Activated T-helper 1 cell treated with anti-CD3 and anti-CD28 coated beads, Interleukin-12 subunit alpha, Interleukin-12 subunit beta, Interleukin-2, Interleukin-4 antibody, amounts not matched to agents 30 ng/mL and 10 ng/mL and 1 ng/mL, durations not matched to agents 14 hours and 24 hours and 36 hours (primary cell): ENCODE results near the gene LMF1. TPM values are rescaled to one million over a fixed set of nuclear protein-coding genes. Genes with fewer than 3 reads are reported as not detected.

Source experiments
- DNase-seq: peaks from one replicate; pipeline ENCODE4 v3.0.0; 2021; ENCODE audit warnings: low spot score
- H3K27ac Mint-ChIP-seq: one replicate; pipeline ENCODE4 v1.8.0; 2021; ENCODE audit warnings: mild to moderate bottlenecking, mixed read lengths
- H3K27me3 Mint-ChIP-seq: one replicate; pipeline ENCODE4 v1.8.0; 2022; ENCODE audit warnings: mild to moderate bottlenecking, moderate library complexity, mixed read lengths; ENCODE audit not compliant: insufficient read depth
- H3K36me3 Mint-ChIP-seq: one replicate; pipeline ENCODE4 v1.8.0; 2021; ENCODE audit warnings: low read depth, mixed read lengths
- H3K4me1 Mint-ChIP-seq: one replicate; pipeline ENCODE4 v1.8.0; 2021; ENCODE audit warnings: low read depth, mixed read lengths
- H3K4me3 Mint-ChIP-seq: one replicate; pipeline ENCODE4 v1.8.0; 2021; ENCODE audit warnings: mild to moderate bottlenecking, moderate library complexity, mixed read lengths
- H3K9me3 Mint-ChIP-seq: one replicate; pipeline ENCODE4 v1.8.0; 2021; ENCODE audit warnings: mixed read lengths
- intact Hi-C: fragments of 100-400 bp; cut with micrococcal nuclease; formaldehyde crosslinking; loops from one replicate; pipeline ENCODE4 v1.15.1; 2024
- total RNA-seq: library from RNA; stranded (reverse); gene quantifications from 2 replicates; pipeline ENCODE4 v1.2.3, GENCODE V29; 2022

LMF1 gene
- total RNA-seq, 1 donor from 2014 or later, result 10.4 TPM

GRCh38 chr16:998211-998610, 27.4 kb upstream of the LMF1 start:
- no peaks in the 10 kb centered on the region for H3K36me3 Mint-ChIP-seq
- H3K4me3 Mint-ChIP-seq, result no peak overlapping the region
- intact Hi-C loops, result no loop called here
- H3K4me1 Mint-ChIP-seq, result peaks cover 31% of the 10 kb centered on the region
- no peak overlapping the region for H3K27ac Mint-ChIP-seq
- peaks cover 23% of the 10 kb centered on the region for H3K27me3 Mint-ChIP-seq
- no peaks in the 10 kb centered on the region for H3K9me3 Mint-ChIP-seq
- DNase-seq, result no peak

GRCh38 chr16:997440-998051, 26.8 kb upstream of the LMF1 start:
- no peaks in the 10 kb centered on the region for H3K36me3 Mint-ChIP-seq
- peaks cover 31% of the 10 kb centered on the region for H3K4me1 Mint-ChIP-seq
- no peaks in the 10 kb centered on the region for H3K9me3 Mint-ChIP-seq
- intact Hi-C loops, result no loop called here
- peak overlapping the region; percentile 33 for H3K4me3 Mint-ChIP-seq
- no peak for DNase-seq
- peaks cover 23% of the 10 kb centered on the region for H3K27me3 Mint-ChIP-seq
- H3K27ac Mint-ChIP-seq, result no peak overlapping the region

DNA sequence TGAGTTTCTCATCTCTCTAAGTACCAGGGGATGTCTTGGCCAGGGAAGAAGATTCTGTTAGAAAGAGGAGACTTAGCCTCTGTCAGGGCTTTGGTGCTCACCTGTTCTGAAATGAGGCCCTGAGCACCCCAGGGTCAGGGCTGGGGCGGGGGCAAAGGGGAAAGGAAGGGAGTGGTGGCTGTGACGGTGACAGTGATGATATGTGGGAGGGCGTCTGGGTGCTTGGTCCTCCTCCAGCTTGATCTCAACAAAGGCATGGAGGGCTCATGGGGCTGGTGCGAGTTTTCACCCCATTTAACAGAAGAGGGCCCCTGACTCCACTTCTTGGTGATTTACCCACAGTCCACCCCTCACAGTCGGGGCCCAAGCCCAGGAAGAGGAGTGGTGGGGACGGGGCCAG, 25.9 kb upstream of the LMF1 start:
- H3K27ac Mint-ChIP-seq, result no peak overlapping the region

GRCh38 chr16:995783-996182, 25.0 kb upstream of the LMF1 start:
- peaks cover 18% of the 10 kb centered on the region for H3K27me3 Mint-ChIP-seq
- H3K27ac Mint-ChIP-seq, result no peak overlapping the region
- H3K9me3 Mint-ChIP-seq, result no peaks in the 10 kb centered on the region
- no peak for DNase-seq
- intact Hi-C loops, result no loop called here
- peaks cover 31% of the 10 kb centered on the region for H3K4me1 Mint-ChIP-seq
- no peak overlapping the region for H3K4me3 Mint-ChIP-seq
- H3K36me3 Mint-ChIP-seq, result no peaks in the 10 kb centered on the region

More for the DNA sequence above, 25.9 kb upstream of the LMF1 start:
- Mint-ChIP-seq H3K4me1 (peaks cover 31% of the 10 kb centered on the region), H3K27me3 (peaks cover 23% of the 10 kb centered on the region), H3K36me3 (no peaks in the 10 kb centered on the region), H3K9me3 (no peaks in the 10 kb centered on the region), H3K4me3 (peak overlapping the region; percentile 52)
- intact Hi-C loops, result no loop called here
- no peak for DNase-seq

DNA sequence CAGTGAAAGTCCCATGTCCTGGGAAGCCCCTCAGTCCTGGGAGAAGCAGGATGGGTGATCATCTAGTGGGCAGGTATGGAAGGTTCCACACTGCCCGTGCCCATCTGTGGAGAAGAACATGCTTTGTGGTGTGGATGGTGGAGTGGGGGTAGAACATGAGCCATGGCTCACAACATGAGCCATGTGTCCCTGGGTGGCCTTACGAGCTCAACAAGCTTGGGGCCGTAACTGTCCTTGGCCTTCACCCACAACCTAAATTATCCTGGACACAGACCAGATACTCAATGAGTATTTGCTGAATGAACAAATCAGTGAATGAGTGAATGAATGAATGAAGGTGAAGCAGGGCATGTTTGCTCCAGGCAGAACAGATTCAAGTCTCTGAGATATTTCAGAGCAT, 24.3 kb upstream of the LMF1 start:
- no peaks in the 10 kb centered on the region for H3K9me3 Mint-ChIP-seq
- H3K4me1 Mint-ChIP-seq, result peaks cover 31% of the 10 kb centered on the region
- no peak overlapping the region for H3K27ac Mint-ChIP-seq
- intact Hi-C loops, result no loop called here
- no peak overlapping the region for H3K4me3 Mint-ChIP-seq
- no peak for DNase-seq
- no peaks in the 10 kb centered on the region for H3K36me3 Mint-ChIP-seq
- H3K27me3 Mint-ChIP-seq, result peaks cover 18% of the 10 kb centered on the region

DNA sequence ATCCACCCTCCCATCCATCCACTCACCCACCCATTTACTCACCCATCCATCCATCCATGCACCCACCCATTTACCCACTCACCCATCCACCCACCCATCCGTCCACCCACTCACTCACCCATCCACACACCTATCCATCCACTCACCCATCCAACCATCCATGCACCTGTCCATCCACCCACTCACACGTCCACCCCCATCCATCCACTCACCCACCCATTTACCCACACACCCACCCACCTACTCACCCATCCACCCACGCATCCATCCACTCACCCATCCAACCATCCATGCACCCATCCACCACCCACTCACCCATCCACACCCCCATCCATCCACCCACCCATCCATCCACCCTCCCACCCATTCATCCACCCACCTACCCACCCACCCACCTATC, 22.9 kb upstream of the LMF1 start:
- no peaks in the 10 kb centered on the region for H3K9me3 Mint-ChIP-seq
- peaks cover 31% of the 10 kb centered on the region for H3K4me1 Mint-ChIP-seq
- H3K27ac Mint-ChIP-seq, result no peak overlapping the region
- no peaks in the 10 kb centered on the region for H3K36me3 Mint-ChIP-seq
- no peak for DNase-seq
- intact Hi-C loops, result no loop called here
- peaks cover 17% of the 10 kb centered on the region for H3K27me3 Mint-ChIP-seq
- H3K4me3 Mint-ChIP-seq, result no peak overlapping the region

- no peaks in the 10 kb centered on the region for H3K36me3 Mint-ChIP-seq
- H3K9me3 Mint-ChIP-seq, result no peaks in the 10 kb centered on the region
- DNase-seq, result no peak
- peaks cover 10% of the 10 kb centered on the region for H3K27me3 Mint-ChIP-seq
- no peak overlapping the region for H3K4me3 Mint-ChIP-seq
- peaks cover 18% of the 10 kb centered on the region for H3K4me1 Mint-ChIP-seq
- intact Hi-C loops, result no loop called here
- H3K27ac Mint-ChIP-seq, result no peak overlapping the region
Observed at GRCh38 chr16:991773-992172, 21.0 kb upstream of the LMF1 start.

DNA sequence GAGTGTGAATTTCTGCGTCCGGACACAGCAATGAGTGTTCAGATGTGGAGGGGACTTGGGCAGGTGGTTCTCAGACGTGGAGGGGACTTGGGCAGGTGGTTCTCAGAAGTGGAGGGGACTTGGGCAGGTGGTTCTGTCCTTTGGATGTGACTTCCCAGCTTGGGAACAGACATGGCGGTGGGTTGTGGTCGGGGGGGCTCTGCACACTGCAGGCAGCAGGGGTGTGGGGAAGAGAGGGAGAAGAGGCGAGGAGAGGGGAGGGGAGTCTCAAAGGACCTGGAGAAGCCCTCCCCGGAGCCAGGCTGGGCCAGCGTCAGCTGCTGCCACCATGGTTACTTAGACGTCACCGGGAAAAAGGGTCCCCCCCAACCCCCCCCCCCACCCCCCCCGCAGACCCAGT, 20.6 kb upstream of the LMF1 start:
- H3K9me3 Mint-ChIP-seq, result no peaks in the 10 kb centered on the region
- H3K4me1 Mint-ChIP-seq, result peaks cover 14% of the 10 kb centered on the region
- no peak for DNase-seq
- intact Hi-C loops, result no loop called here
- no peak overlapping the region for H3K4me3 Mint-ChIP-seq
- no peaks in the 10 kb centered on the region for H3K36me3 Mint-ChIP-seq
- H3K27ac Mint-ChIP-seq, result no peak overlapping the region
- H3K27me3 Mint-ChIP-seq, result peaks cover 6% of the 10 kb centered on the region

GRCh38 chr16:990516-991291, 19.9 kb upstream of the LMF1 start:
- H3K36me3 Mint-ChIP-seq, result no peaks in the 10 kb centered on the region
- intact Hi-C loops, result no loop called here
- peaks cover 11% of the 10 kb centered on the region for H3K4me1 Mint-ChIP-seq

GRCh38 chr16:989354-989814, 18.6 kb upstream of the LMF1 start:
- DNase-seq, result no peak
- Mint-ChIP-seq H3K4me1 (peaks cover under 1% of the 10 kb centered on the region), H3K9me3 (no peaks in the 10 kb centered on the region), H3K27ac (no peak overlapping the region), H3K36me3 (no peaks in the 10 kb centered on the region), H3K27me3 (no peaks in the 10 kb centered on the region), H3K4me3 (no peak overlapping the region)
- intact Hi-C loops, result no loop called here

More at GRCh38 chr16:990516-991291, 19.9 kb upstream of the LMF1 start:
- no peak for DNase-seq
- H3K4me3 Mint-ChIP-seq, result no peak overlapping the region
- H3K9me3 Mint-ChIP-seq, result no peaks in the 10 kb centered on the region
- no peak overlapping the region for H3K27ac Mint-ChIP-seq
- H3K27me3 Mint-ChIP-seq, result peaks cover 2% of the 10 kb centered on the region

GRCh38 chr16:988471-989353, 17.9 kb upstream of the LMF1 start:
- no peak for DNase-seq
- no peaks in the 10 kb centered on the region for H3K27me3 Mint-ChIP-seq
- H3K4me1 Mint-ChIP-seq, result no peaks in the 10 kb centered on the region
- H3K9me3 Mint-ChIP-seq, result no peaks in the 10 kb centered on the region
- no peaks in the 10 kb centered on the region for H3K36me3 Mint-ChIP-seq
- intact Hi-C loops, result no loop called here
- no peak overlapping the region for H3K4me3 Mint-ChIP-seq
- H3K27ac Mint-ChIP-seq, result no peak overlapping the region

DNA sequence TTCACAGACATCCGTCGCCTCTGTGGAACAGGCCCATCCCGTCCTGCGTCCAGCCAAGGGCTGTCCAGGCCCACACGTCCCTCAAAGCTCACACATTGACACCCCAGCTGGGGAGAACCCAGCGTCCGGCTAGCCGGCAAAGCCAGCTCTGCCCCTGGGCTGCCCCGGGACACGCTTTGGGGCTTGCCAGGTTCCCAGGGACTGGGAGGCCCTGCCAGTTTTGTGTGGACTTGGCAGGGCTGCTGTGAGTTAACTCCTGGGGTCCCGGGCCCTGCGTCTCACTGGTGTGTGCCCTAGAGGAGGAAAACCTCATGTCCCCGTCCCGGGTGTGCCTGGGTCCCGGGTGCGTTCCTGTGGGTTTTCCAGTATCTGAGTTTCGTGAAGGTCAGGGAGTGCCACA, 17.1 kb upstream of the LMF1 start:
- Mint-ChIP-seq H3K27me3 (peaks cover 2% of the 10 kb centered on the region), H3K9me3 (no peaks in the 10 kb centered on the region), H3K36me3 (no peaks in the 10 kb centered on the region), H3K4me1 (no peaks in the 10 kb centered on the region), H3K27ac (no peak overlapping the region), H3K4me3 (no peak overlapping the region)
- no peak for DNase-seq
- intact Hi-C loops, result no loop called here
